Lung (tissue), 12 donors: ENCODE measurements around the gene DIPK1A. TPM values are rescaled to one million over a fixed set of nuclear protein-coding genes. Genes with fewer than 3 reads are reported as not detected.
"Not testable (repeated sequence)": the region's sequence is repeated elsewhere in the genome, so short reads cannot be mapped to it uniquely, and the experiment has no call there.

ENCODE experiments used
- ATAC-seq: fragments of 200-7000 bp; cut with Tn5 transposase; one replicate; pipeline ENCODE4 v1.9.1; 2020; ENCODE audit warnings: moderate number of reproducible peaks; ENCODE audit not compliant: insufficient read depth, low FRiP score
- DNase-seq, 3 donors: peaks; one replicate each; pipeline ENCODE4 v3.0.0-alpha.2; 2013 to 2017
- H3K27ac ChIP-seq, 2 donors: one replicate each; pipeline ENCODE4 v1.5.1; 2013; ENCODE audit warnings: mild to moderate bottlenecking in 2 of 2, moderate library complexity in 2 of 2, control low read depth in 1 of 2, inconsistent platforms in 1 of 2, low read depth in 1 of 2, low read length in 1 of 2
- H3K27me3 ChIP-seq, 3 donors: one replicate each; pipeline ENCODE4 v1.5.1; 2013; ENCODE audit warnings: low read length in 2 of 3; ENCODE audit not compliant: control insufficient read depth in 3 of 3, insufficient read depth in 3 of 3
- H3K36me3 ChIP-seq, 4 donors: one replicate each; pipeline ENCODE4 v1.5.1; 2013; ENCODE audit warnings: low read length in 4 of 4, mild to moderate bottlenecking in 1 of 4, moderate library complexity in 1 of 4; ENCODE audit not compliant: control insufficient read depth in 4 of 4, insufficient read depth in 4 of 4
- H3K4me1 ChIP-seq, 5 donors: one replicate each; pipeline ENCODE4 v1.5.1; 2013; ENCODE audit warnings: low read length in 5 of 5, mild to moderate bottlenecking in 2 of 5, moderate library complexity in 1 of 5; ENCODE audit not compliant: control insufficient read depth in 5 of 5, insufficient read depth in 5 of 5
- H3K4me3 ChIP-seq: one replicate; pipeline ENCODE4 v1.5.1; 2013; ENCODE audit warnings: mild to moderate bottlenecking, control low read depth, moderate library complexity
- H3K9ac ChIP-seq, 2 donors: one replicate each; pipeline ENCODE4 v1.5.1; 2013; ENCODE audit warnings: low read length in 2 of 2, control low read depth in 1 of 2; ENCODE audit not compliant: insufficient read depth in 1 of 2
- H3K9me3 ChIP-seq, 4 donors: one replicate each; pipeline ENCODE4 v1.5.1; 2013; ENCODE audit warnings: low read length in 3 of 4, mild to moderate bottlenecking in 1 of 4, moderate library complexity in 1 of 4; ENCODE audit not compliant: control insufficient read depth in 4 of 4, insufficient read depth in 3 of 4
- WGBS, 2 donors: extraction: QIAGEN DNeasy Blood & Tissue Kit; methylation state at CpG; one replicate each; pipeline ENCODE4 v1.1.7; 2013; 5-methylcytosine and 5-hydroxymethylcytosine counted together
- polyA plus RNA-seq, 2 donors: library from polyadenylated mRNA; stranded (reverse); fragments of 200-250 nt; gene quantifications; one replicate each; pipeline ENCODE4 v1.2.1, GENCODE V29; 2013
- total RNA-seq, 2 donors: library from RNA; depleted of rRNA in 1 of 2; stranded (reverse); fragments of >200 nt in 1 of 2; gene quantifications; one replicate each; pipeline ENCODE4 v1.2.1, GENCODE V29; 2014 to 2021
- TF ChIP-seq, protein P1 (sequence below): IDR thresholded peaks from 2 replicates; pipeline ENCODE4 v1.5.1; 2012; ENCODE audit warnings: mild to moderate bottlenecking; ENCODE audit errors: control extremely low read depth, extremely low read depth
- donor health status: control.
- donor health status: control.
- donor health status: Bipolar disorder and iron deficiency.
- donor health status: healthy.
- donor health status: DM: yes; HTN: yes; CAD: no.

DIPK1A gene
- total and polyA plus RNA-seq, 4 donors = 2.3 to 8.0 (median 4.1) TPM

DNA sequence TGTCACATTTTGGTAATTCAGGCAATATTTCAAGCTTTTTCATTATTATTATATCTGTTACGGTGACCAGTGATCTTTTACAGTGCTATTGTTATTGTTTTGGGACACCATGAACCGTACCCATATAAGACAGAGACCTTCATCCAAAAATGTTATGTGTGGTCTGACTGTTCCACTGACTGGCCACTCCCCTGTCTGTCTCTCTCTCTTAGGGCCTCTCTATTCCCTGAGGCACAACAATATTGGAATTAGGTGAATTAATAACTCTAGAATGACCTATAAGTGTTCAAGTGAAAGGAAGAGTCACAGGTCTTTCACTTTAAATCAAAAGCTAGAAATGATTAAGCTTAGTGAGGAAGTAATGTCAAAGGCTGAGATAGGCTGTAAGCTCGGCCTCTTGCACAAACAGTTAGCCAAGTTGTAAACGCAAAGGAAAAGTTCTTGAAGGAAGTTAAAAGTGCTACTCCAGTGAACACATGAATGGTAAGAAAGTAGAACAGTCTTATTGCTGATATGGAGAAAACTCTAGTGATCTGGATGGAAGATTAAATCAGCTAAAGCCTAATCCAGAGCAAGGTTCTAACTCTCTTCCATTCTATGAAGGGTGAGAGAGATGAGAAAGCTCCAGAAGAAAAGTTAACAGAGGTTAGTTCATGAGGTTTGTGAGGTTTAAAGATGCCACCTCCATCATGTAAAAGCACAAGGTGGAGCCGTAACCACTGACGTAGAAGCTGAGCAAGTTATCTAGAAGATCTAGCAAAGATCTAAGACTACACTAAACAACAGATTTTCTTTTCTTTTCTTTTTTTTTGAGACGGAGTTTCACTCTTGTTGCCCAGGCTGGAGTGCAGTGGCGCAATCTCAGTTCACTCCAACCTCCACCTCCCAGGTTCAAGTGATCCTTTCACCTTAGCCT, 19.7 kb upstream of the DIPK1A start:
- H3K9ac ChIP-seq = no peak overlapping the region
- no peaks in the 10 kb centered on the region for H3K9me3 ChIP-seq
- peak in 1 of 3 donors; percentile 30 for DNase-seq
- TF ChIP-seq, protein P1, sequence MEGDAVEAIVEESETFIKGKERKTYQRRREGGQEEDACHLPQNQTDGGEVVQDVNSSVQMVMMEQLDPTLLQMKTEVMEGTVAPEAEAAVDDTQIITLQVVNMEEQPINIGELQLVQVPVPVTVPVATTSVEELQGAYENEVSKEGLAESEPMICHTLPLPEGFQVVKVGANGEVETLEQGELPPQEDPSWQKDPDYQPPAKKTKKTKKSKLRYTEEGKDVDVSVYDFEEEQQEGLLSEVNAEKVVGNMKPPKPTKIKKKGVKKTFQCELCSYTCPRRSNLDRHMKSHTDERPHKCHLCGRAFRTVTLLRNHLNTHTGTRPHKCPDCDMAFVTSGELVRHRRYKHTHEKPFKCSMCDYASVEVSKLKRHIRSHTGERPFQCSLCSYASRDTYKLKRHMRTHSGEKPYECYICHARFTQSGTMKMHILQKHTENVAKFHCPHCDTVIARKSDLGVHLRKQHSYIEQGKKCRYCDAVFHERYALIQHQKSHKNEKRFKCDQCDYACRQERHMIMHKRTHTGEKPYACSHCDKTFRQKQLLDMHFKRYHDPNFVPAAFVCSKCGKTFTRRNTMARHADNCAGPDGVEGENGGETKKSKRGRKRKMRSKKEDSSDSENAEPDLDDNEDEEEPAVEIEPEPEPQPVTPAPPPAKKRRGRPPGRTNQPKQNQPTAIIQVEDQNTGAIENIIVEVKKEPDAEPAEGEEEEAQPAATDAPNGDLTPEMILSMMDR = no peak
- no peaks in the 10 kb centered on the region for H3K27me3 ChIP-seq
- H3K4me1 ChIP-seq = no peaks in the 10 kb centered on the region
- no peak overlapping the region for H3K4me3 ChIP-seq
- no peak for ATAC-seq
- H3K36me3 ChIP-seq = no peaks in the 10 kb centered on the region
- WGBS, 2 donors = 69 to 77% methylated on average over 8 of the region's 8 CpGs
- no peak overlapping the region for H3K27ac ChIP-seq

DNA sequence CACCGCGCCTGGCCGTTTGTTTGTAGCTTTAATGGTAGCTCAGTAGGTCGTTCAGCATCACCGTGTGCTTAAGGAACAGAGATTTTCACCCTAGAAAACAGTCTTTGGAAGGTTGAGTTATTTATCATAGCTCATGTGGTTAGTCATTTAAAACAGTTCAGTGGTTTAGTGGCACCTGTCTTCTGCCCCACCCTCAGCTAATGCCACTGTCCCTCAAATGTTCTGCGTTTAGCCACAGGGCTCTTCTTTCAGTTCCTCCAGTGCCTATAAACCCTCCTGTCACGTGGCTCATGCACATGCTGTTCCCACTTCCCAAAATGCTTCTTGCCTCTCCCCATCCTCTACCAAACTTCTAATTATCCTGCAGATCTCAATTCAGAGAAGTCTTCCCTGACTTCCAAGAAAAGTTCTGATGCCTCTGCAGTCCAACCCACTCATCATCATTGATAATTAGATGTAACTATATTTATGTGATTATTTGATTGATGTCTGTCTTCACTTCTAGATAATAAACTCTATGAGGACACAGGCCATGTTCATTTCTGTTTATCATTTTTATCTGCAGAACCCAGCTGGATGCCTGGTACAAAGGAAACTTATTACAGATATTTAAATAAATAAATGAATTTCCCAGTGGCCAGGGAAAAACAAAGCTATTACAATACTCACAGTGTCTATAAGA, 14.4 kb upstream of the DIPK1A start:
- H3K4me1 ChIP-seq = no peaks in the 10 kb centered on the region
- TF ChIP-seq, protein P1 = no peak
- no peaks in the 10 kb centered on the region for H3K9me3 ChIP-seq
- DNase-seq = no peak
- H3K9ac ChIP-seq = no peak overlapping the region
- no peak overlapping the region for H3K4me3 ChIP-seq
- no peak overlapping the region for H3K27ac ChIP-seq
- WGBS, 2 donors = 75 to 78% methylated on average over 7 of the region's 7 CpGs
- no peaks in the 10 kb centered on the region for H3K36me3 ChIP-seq
- no peak for ATAC-seq
- peaks cover 0 to 3% (median 0%) of the 10 kb centered on the region in 3 donors for H3K27me3 ChIP-seq

DNA sequence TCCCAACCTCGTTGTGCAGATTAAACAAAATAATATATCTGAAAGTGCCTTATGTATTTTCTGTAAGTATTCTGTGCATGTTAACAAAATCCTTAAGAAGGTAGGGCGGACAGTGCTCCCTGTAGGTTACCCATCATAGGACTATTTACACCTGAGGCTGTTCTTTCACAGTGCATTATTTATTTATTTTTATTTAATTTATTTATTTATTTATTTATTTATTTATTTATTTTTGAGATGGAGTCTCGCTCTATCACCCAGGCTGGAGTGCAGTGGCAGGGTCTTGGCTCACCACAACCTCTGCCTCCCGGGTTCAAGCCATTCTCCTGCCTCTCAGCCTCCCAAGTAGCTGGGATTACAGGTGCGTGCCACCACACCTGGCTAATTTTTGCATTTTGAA, 12.8 kb upstream of the DIPK1A start:
- not testable (repeated sequence) for DNase-seq
- WGBS, 2 donors = 90 to 96% methylated on average over 5 of the region's 5 CpGs

More for the DNA sequence above, 12.8 kb upstream of the DIPK1A start:
- not testable (repeated sequence) for H3K27ac ChIP-seq, H3K4me3 ChIP-seq, H3K27me3 ChIP-seq, ATAC-seq, H3K36me3 ChIP-seq, H3K4me1 ChIP-seq, H3K9me3 ChIP-seq, H3K9ac ChIP-seq
